Erythroblast (primary cell): ENCODE results near the gene MKLN1.

Source experiments
- GATA1 ChIP-seq: IDR thresholded peaks from 2 replicates; pipeline ENCODE4 v1.6.1; 2011; ENCODE audit warnings: low read depth, mild to moderate bottlenecking, control low read depth, low read length, moderate library complexity
- POLR2A ChIP-seq: IDR thresholded peaks from 2 replicates; pipeline ENCODE4 v1.6.1; 2011; ENCODE audit warnings: mild to moderate bottlenecking, low read length

DNA sequence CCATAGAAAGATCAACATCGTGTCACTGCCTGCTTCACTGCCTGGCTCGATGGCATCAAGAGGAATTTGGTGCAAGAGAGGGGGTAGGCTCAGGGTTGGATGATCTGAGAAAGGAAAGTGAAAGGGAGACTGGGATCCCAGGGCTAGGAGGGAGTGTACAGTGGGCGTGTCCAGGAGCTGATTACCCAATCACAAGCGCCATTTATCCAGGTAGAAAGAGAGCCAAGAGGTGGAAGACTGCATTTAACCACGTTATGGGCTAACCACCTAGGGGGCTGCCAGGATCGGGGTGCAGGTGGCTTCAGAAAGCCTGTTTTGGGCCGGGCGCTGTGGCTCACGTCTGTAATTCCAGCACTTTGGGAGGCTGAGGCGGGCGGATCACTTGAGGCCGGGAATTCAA is 218.4 kb downstream of the MKLN1 start:
- no peak for TF ChIP-seq POLR2A
- TF ChIP-seq GATA1: no peak
